GM21737 (cell line): ENCODE results near the gene ATG16L1.

Experiments
- ATAC-seq: cut with Tn5 transposase; IDR thresholded peaks from one replicate; pipeline ENCODE4 v1.9.1; 2021; ENCODE audit warnings: mild to moderate bottlenecking, moderate library complexity; ENCODE audit not compliant: unreplicated experiment

Gene ATG16L1

GRCh38 chr2:233251306-233252116 is at the start of gene ATG16L1:
ATG16L1 (plus strand) TSS chr2:233251673; CDS start chr2:233251828, 155 bp downstream.
- peak; percentile 95 for ATAC-seq

GRCh38 chr2:233202531-233202944 is 48.9 kb upstream of the ATG16L1 start:
- ATAC-seq, result no peak

GRCh38 chr2:233203060-233203459 is 48.4 kb upstream of the ATG16L1 start:
- no peak for ATAC-seq

GRCh38 chr2:233204286-233204936 is 47.1 kb upstream of the ATG16L1 start:
- no peak for ATAC-seq

- ATAC-seq, result no peak
These were observed 42.9 kb upstream of the ATG16L1 start for GRCh38 chr2:233208382-233209116.

- no peak for ATAC-seq
These were observed 42.3 kb upstream of the ATG16L1 start for GRCh38 chr2:233209117-233209532.

GRCh38 chr2:233209533-233210171 is 41.8 kb upstream of the ATG16L1 start:
- ATAC-seq, result no peak

- ATAC-seq, result no peak
These were observed 41.2 kb upstream of the ATG16L1 start for GRCh38 chr2:233210281-233210680.

- no peak for ATAC-seq
These were observed 40.5 kb upstream of the ATG16L1 start for GRCh38 chr2:233210843-233211547.

- no peak for ATAC-seq
These were observed 40.0 kb upstream of the ATG16L1 start for GRCh38 chr2:233211548-233211895.

- no peak for ATAC-seq
These were observed 38.5 kb upstream of the ATG16L1 start for GRCh38 chr2:233213011-233213410.

- no peak for ATAC-seq
These were observed 37.5 kb upstream of the ATG16L1 start for GRCh38 chr2:233213975-233214374.

- ATAC-seq, result no peak
These were observed 33.5 kb upstream of the ATG16L1 start for GRCh38 chr2:233217892-233218377.

GRCh38 chr2:233218836-233219235 is 32.6 kb upstream of the ATG16L1 start:
- ATAC-seq, result no peak

- no peak for ATAC-seq
These were observed 31.6 kb upstream of the ATG16L1 start for GRCh38 chr2:233219848-233220247.

GRCh38 chr2:233221378-233222063 is 30.0 kb upstream of the ATG16L1 start:
- no peak for ATAC-seq

- ATAC-seq, result peak; percentile 78
These were observed 28.2 kb upstream of the ATG16L1 start for GRCh38 chr2:233223059-233223894.

GRCh38 chr2:233225230-233226068 is 26.0 kb upstream of the ATG16L1 start:
- ATAC-seq, result no peak
